HCT116 (cell line): Measurements from ENCODE around the gene MIPEP. TPM values are rescaled to one million over a fixed set of nuclear protein-coding genes. Genes with fewer than 3 reads are reported as not detected.

ENCODE experiments used
- ATAC-seq: fragments of 200-7000 bp; cut with Tn5 transposase; 2 replicates; pipeline ENCODE4 v1.9.1; 2020; ENCODE audit warnings: mild to moderate bottlenecking, moderate library complexity
- BruUV-seq: library from RNA; stranded (reverse); fragments of 400-500 nt; replicated peaks from 2 replicates; lab custom pipeline; 2021; lab: Mats Ljungman, UMichigan
- CTCF ChIA-PET: fragments of 300-600 bp; sonication (Branson Sonifier 250); formaldehyde crosslinking; loops from one replicate; lab custom pipeline; 2021; ENCODE audit warnings: antibody characterized with exemption; lab: Charles Lee
- POLR2A ChIA-PET: fragments of 300-600, 350-600 bp; sonication (Branson Sonifier 250); formaldehyde crosslinking; loops from one replicate; lab custom pipeline; 2021; ENCODE audit warnings: antibody characterized with exemption; lab: Charles Lee
- RAD21 ChIA-PET, 2 experiments: fragments of 300-600 bp; sonication (Branson Sonifier 250); formaldehyde crosslinking; loops; one replicate each; lab custom pipeline; 2023; ENCODE audit warnings: low total read pairs in 2 of 2; ENCODE audit not compliant: uncharacterized antibody in 2 of 2, unreplicated experiment in 2 of 2, low non-redundant PET in 1 of 2; lab: Charles Lee
- DNase-seq: peaks from one replicate; pipeline ENCODE4 v3.0.0-alpha.2; 2010; ENCODE audit warnings: low read depth, low spot score
- H2AFZ ChIP-seq: fragments of 200-600 bp; shearing (Covaris generic), sonication (generic); 2 replicates; pipeline ENCODE4 v1.6.1; 2017; ENCODE audit warnings: low read depth, mixed run types, mixed read lengths, antibody characterized with exemption, low read length; ENCODE audit not compliant: poor library complexity, severe bottlenecking
- H3K27ac ChIP-seq: 2 replicates; pipeline ENCODE4 v1.5.1; 2012; ENCODE audit warnings: low read depth, low read length
- H3K27me3 ChIP-seq: fragments of 200-600 bp; sonication (generic); 2 replicates; pipeline ENCODE4 v1.6.1; 2016; ENCODE audit warnings: mixed run types, low read length, mixed read lengths; ENCODE audit not compliant: insufficient read depth
- H3K36me3 ChIP-seq, 2 experiments: fragments of 200-500 bp in 1 of 2; fragments of 200-600 bp in 1 of 2; sonication (Bioruptor generic) in 1 of 2; sonication (generic) in 1 of 2; 2 replicates each; pipeline versions ENCODE4 v1.5.1 to v1.6.1; 2014 to 2016; ENCODE audit warnings: low read length in 2 of 2, inconsistent platforms in 1 of 2, mixed read lengths in 1 of 2, mixed run types in 1 of 2; ENCODE audit not compliant: insufficient read depth in 2 of 2, control insufficient read depth in 1 of 2
- H3K4me1 ChIP-seq, 2 experiments: fragments of 200-600 bp in 1 of 2; sonication (generic) in 1 of 2; 2 replicates each; pipeline versions ENCODE4 v1.5.1 to v1.6.1; 2012 to 2017; ENCODE audit warnings: low read length in 2 of 2, inconsistent platforms in 1 of 2, mild to moderate bottlenecking in 1 of 2, mixed read lengths in 1 of 2, mixed run types in 1 of 2, moderate library complexity in 1 of 2; ENCODE audit not compliant: insufficient read depth in 2 of 2, control insufficient read depth in 1 of 2
- H3K4me2 ChIP-seq: fragments of 200-600 bp; sonication (generic); 2 replicates; pipeline ENCODE4 v1.6.1; 2017; ENCODE audit warnings: mixed run types, low read length, mixed read lengths
- H3K4me3 ChIP-seq, 2 experiments: fragments of 200-600 bp in 1 of 2; sonication (generic) in 1 of 2; replicated peaks in 1 of 2; 2 replicates each; pipeline ENCODE4 v1.5.1; 2011 to 2016; ENCODE audit warnings: low read length in 2 of 2, control low read depth in 1 of 2, low read depth in 1 of 2, mild to moderate bottlenecking in 1 of 2, mixed read lengths in 1 of 2, mixed run types in 1 of 2
- H3K79me2 ChIP-seq: fragments of 200-600 bp; sonication (generic); 2 replicates; pipeline ENCODE4 v1.6.1; 2017; ENCODE audit warnings: mild to moderate bottlenecking, mixed run types, low read length, moderate library complexity, mixed read lengths; ENCODE audit not compliant: insufficient read depth
- H3K9ac ChIP-seq: fragments of 200-600 bp; sonication (generic); 2 replicates; pipeline ENCODE4 v1.6.1; 2016; ENCODE audit warnings: low read length, mixed read lengths
- H3K9me2 ChIP-seq: fragments of 200-600 bp; sonication (generic), shearing (Covaris generic); 2 replicates; pipeline ENCODE4 v1.6.1; 2017; ENCODE audit warnings: mixed run types, mild to moderate bottlenecking, moderate library complexity; ENCODE audit not compliant: insufficient read depth
- H3K9me3 ChIP-seq, 2 experiments: fragments of 200-500 bp in 1 of 2; fragments of 200-600 bp in 1 of 2; sonication (Bioruptor generic) in 1 of 2; sonication (generic) in 1 of 2; 2 replicates each; pipeline ENCODE4 v1.6.1; 2014 to 2017; ENCODE audit warnings: low read length in 2 of 2, mixed read lengths in 2 of 2, inconsistent platforms in 1 of 2, low read depth in 1 of 2, mild to moderate bottlenecking in 1 of 2, mixed run types in 1 of 2, moderate library complexity in 1 of 2; ENCODE audit not compliant: control insufficient read depth in 1 of 2, insufficient read depth in 1 of 2
- H4K20me1 ChIP-seq: fragments of 200-600 bp; sonication (generic), shearing (Covaris generic); 2 replicates; pipeline ENCODE4 v1.6.1; 2017; ENCODE audit warnings: mixed run types, mild to moderate bottlenecking, moderate library complexity; ENCODE audit not compliant: insufficient read depth
- ATF3 ChIP-seq: IDR thresholded peaks from 2 replicates; pipeline ENCODE4 v1.6.1; 2012
- CTCF ChIP-seq, 3 experiments: fragments of 200-600 bp in 1 of 3; sonication (generic) in 1 of 3; IDR thresholded peaks in 2 of 3; conservative IDR thresholded peaks in 1 of 3; 2 replicates each; pipeline ENCODE4 v1.5.1; 2012 to 2017; ENCODE audit warnings: low read depth in 2 of 3, low read length in 2 of 3, antibody characterized with exemption in 1 of 3, borderline replicate concordance in 1 of 3, control low read depth in 1 of 3, mild to moderate bottlenecking in 1 of 3, mixed read lengths in 1 of 3, mixed run types in 1 of 3, moderate library complexity in 1 of 3; ENCODE audit not compliant: insufficient read depth in 1 of 3
- EGR1 ChIP-seq: IDR thresholded peaks from 2 replicates; pipeline ENCODE4 v1.6.1; 2012; ENCODE audit warnings: low read depth
- EZH2 ChIP-seq: fragments of 200-600 bp; sonication (generic); IDR thresholded peaks from 2 replicates; pipeline ENCODE4 v1.6.1; 2017; ENCODE audit warnings: antibody characterized with exemption, mixed run types
- JUND ChIP-seq: IDR thresholded peaks from 2 replicates; pipeline ENCODE4 v1.6.1; 2012
- MAX ChIP-seq: IDR thresholded peaks from 2 replicates; pipeline ENCODE4 v1.6.1; 2012
- POLR2AphosphoS5 ChIP-seq: IDR thresholded peaks from 2 replicates; pipeline ENCODE4 v1.6.1; 2011; ENCODE audit warnings: mild to moderate bottlenecking, low read depth, low read length, moderate library complexity
- REST ChIP-seq: IDR thresholded peaks from 2 replicates; pipeline ENCODE4 v1.6.1; 2012; ENCODE audit warnings: low read depth
- SP1 ChIP-seq: IDR thresholded peaks from 2 replicates; pipeline ENCODE4 v1.6.1; 2012; ENCODE audit warnings: low read depth
- SRF ChIP-seq: IDR thresholded peaks from 2 replicates; pipeline ENCODE4 v1.6.1; 2012; ENCODE audit warnings: low read depth
- YY1 ChIP-seq: IDR thresholded peaks from 2 replicates; pipeline ENCODE4 v1.6.1; 2011; ENCODE audit warnings: low read length, low read depth, moderate library complexity, mild to moderate bottlenecking; ENCODE audit not compliant: insufficient replicate concordance; ENCODE audit errors: extremely low read depth
- ZFX ChIP-seq: fragments of 450-650 bp; IDR thresholded peaks from 2 replicates; pipeline ENCODE4 v1.6.1; 2017
- ZNF274 ChIP-seq: fragments of 200-500 bp; sonication (Bioruptor generic); IDR thresholded peaks from 2 replicates; pipeline ENCODE4 v1.6.1; 2014; ENCODE audit warnings: mild to moderate bottlenecking, low read depth, low read length, inconsistent platforms
- intact Hi-C: fragments of 100-400 bp; cut with micrococcal nuclease; formaldehyde crosslinking; loops from 2 replicates; pipeline ENCODE4 v1.10.0; 2022
- total RNA-seq: library from RNA; stranded (reverse); gene quantifications from one replicate; pipeline ENCODE4 v1.2.1, GENCODE V29; 2021; ENCODE audit not compliant: unreplicated experiment

MIPEP gene
- total RNA-seq, 1 experiment from 2014 or later, result 33.3 TPM

- ChIA-PET POLR2A (no interaction called here), CTCF (no interaction called here), RAD21 (no interaction called here)
- Histone ChIP-seq H2AFZ (no peak overlapping the region), H3K4me2 (no peak overlapping the region), H3K79me2 (no peaks in the 10 kb centered on the region), H3K27ac (no peak overlapping the region), H4K20me1 (no peaks in the 10 kb centered on the region), H3K36me3 (no peaks in the 10 kb centered on the region), H3K4me3 (no peak overlapping the region), H3K9me2 (no peaks in the 10 kb centered on the region), H3K27me3 (no peaks in the 10 kb centered on the region), H3K9ac (no peak overlapping the region), H3K9me3 (no peaks in the 10 kb centered on the region), H3K4me1 (no peaks in the 10 kb centered on the region)
- DNase-seq (no peak), ATAC-seq (no peak)
- TF ChIP-seq SRF (no peak), EZH2 (no peak), EGR1 (no peak), MAX (no peak), ATF3 (no peak), ZFX (no peak), ZNF274 (no peak), JUND (no peak), POLR2AphosphoS5 (no peak), REST (no peak), YY1 (no peak), SP1 (no peak), CTCF (IDR thresholded peaks at IDR 0.05 in 2 of 3, conservative IDR thresholded peaks at IDR 0.05 in 1 of 3; ENCODE audit: borderline replicate concordance in 1 of 3, insufficient read depth in 1 of 3, low read depth in 2 of 3, low read length in 2 of 3) (no peak)
- BruUV-seq, result no TSS peak
- intact Hi-C loops, result no loop called here
Measured at GRCh38 chr13:23695196-23695595, 194.0 kb downstream of the MIPEP start.
